Sigmoid colon (tissue), 4 donors: ENCODE data around the gene IFIT5.

Source experiments
- CTCF ChIP-seq, 4 experiments: fragments of 450-650 bp in 3 of 4; fragments of 200-600 bp in 1 of 4; IDR thresholded peaks; one replicate each; pipeline ENCODE4 v1.5.1; 2016 to 2019; ENCODE audit warnings: antibody characterized with exemption in 4 of 4, mild to moderate bottlenecking in 3 of 4, moderate library complexity in 2 of 4
- EP300 ChIP-seq, 4 donors: sonication (generic); formaldehyde crosslinking; IDR thresholded peaks; one replicate each; pipeline ENCODE4 v1.6.1; 2017; ENCODE audit warnings: antibody characterized with exemption in 4 of 4
- POLR2A ChIP-seq, 2 donors: fragments of 450-650 bp; IDR thresholded peaks; one replicate each; pipeline ENCODE4 v1.6.1; 2016; ENCODE audit warnings: antibody characterized with exemption in 2 of 2, mild to moderate bottlenecking in 2 of 2, moderate library complexity in 2 of 2
- POLR2AphosphoS5 ChIP-seq, 4 donors: sonication (generic); formaldehyde crosslinking; IDR thresholded peaks; one replicate each; pipeline ENCODE4 v1.6.1; 2017; ENCODE audit warnings: antibody characterized with exemption in 4 of 4

- no peak for TF ChIP-seq POLR2A (IDR thresholded peaks at IDR 0.05)
- no peak for TF ChIP-seq CTCF (IDR thresholded peaks at IDR 0.05)
- TF ChIP-seq POLR2AphosphoS5 (IDR thresholded peaks at IDR 0.05) = no peak
- TF ChIP-seq EP300 (IDR thresholded peaks at IDR 0.05) = no peak
These were observed 6.7 kb downstream of the IFIT5 start for GRCh38 chr10:89421018-89421476.
